Endothelial cell of umbilical vein (primary cell): Measurements from ENCODE around the gene CCDC70.

Experiments
- CTCF ChIP-seq, 2 donors: IDR thresholded peaks; 1 replicate in 1 of 2; 2 replicates in 1 of 2; pipeline ENCODE4 v1.5.1; 2011; ENCODE audit warnings: low read length in 2 of 2, mild to moderate bottlenecking in 2 of 2, moderate library complexity in 2 of 2, control low read depth in 1 of 2, inconsistent platforms in 1 of 2, low read depth in 1 of 2; ENCODE audit not compliant: insufficient read depth in 1 of 2; ENCODE audit errors: extremely low read depth in 1 of 2
- POLR2AphosphoS5 ChIP-seq: IDR thresholded peaks from 2 replicates; pipeline ENCODE4 v1.6.1; 2012; ENCODE audit warnings: low read depth, mild to moderate bottlenecking, control low read depth, low read length, moderate library complexity; ENCODE audit not compliant: insufficient read depth

- no peak for TF ChIP-seq CTCF (IDR thresholded peaks at IDR 0.05; ENCODE audit: extremely low read depth in 1 of 2, insufficient read depth in 1 of 2, low read depth in 1 of 2, low read length in 2 of 2)
- TF ChIP-seq POLR2AphosphoS5: no peak
Observed at GRCh38 chr13:51820016-51820597, 41.7 kb upstream of the CCDC70 start.
